LoVo (cell line): ENCODE measurements around the gene RHD.
"Not testable (repeated sequence)": the region's sequence is repeated elsewhere in the genome, so short reads cannot be mapped to it uniquely, and the experiment has no call there.

Experiments used
- DNase-seq: peaks from one replicate; pipeline ENCODE4 v3.0.0-alpha.2; 2016; ENCODE audit warnings: low spot score

The RHD gene

GRCh38 chr1:25308168-25308567, 35.9 kb downstream of the RHD start:
- not testable (repeated sequence) for DNase-seq

- not testable (repeated sequence) for DNase-seq
Observed at GRCh38 chr1:25309085-25309484, 36.8 kb downstream of the RHD start.

- DNase-seq = not testable (repeated sequence)
Observed at GRCh38 chr1:25309486-25309885, 37.2 kb downstream of the RHD start.

- not testable (repeated sequence) for DNase-seq
Observed at GRCh38 chr1:25312806-25313470, 40.6 kb downstream of the RHD start.

GRCh38 chr1:25320314-25320938, 48.1 kb downstream of the RHD start:
- DNase-seq = not testable (repeated sequence)

- not testable (repeated sequence) for DNase-seq
Observed at GRCh38 chr1:25322127-25322526, 49.8 kb downstream of the RHD start.

GRCh38 chr1:25324407-25324806, 52.1 kb downstream of the RHD start:
- not testable (repeated sequence) for DNase-seq

GRCh38 chr1:25327864-25328790, 55.8 kb downstream of the RHD start:
- not testable (repeated sequence) for DNase-seq

- DNase-seq = not testable (repeated sequence)
Observed at GRCh38 chr1:25328791-25329185, 56.5 kb downstream of the RHD start.

- not testable (repeated sequence) for DNase-seq
Observed at GRCh38 chr1:25329336-25329735, 57.0 kb downstream of the RHD start.

- not testable (repeated sequence) for DNase-seq
Observed at GRCh38 chr1:25329950-25330349, 57.6 kb downstream of the RHD start.

GRCh38 chr1:25336922-25337354, 64.6 kb downstream of the RHD start:
- DNase-seq = not testable (repeated sequence)

GRCh38 chr1:25337483-25338187, 65.3 kb downstream of the RHD start:
- DNase-seq = not testable (repeated sequence)

GRCh38 chr1:25338188-25338981, 66.1 kb downstream of the RHD start, which contains the start of gene TMEM50A:
Gene TMEM50A (plus strand): TSS chr1:25338334. CDS start chr1:25340487, 2,153 bp downstream.
- DNase-seq = peak; percentile 79

GRCh38 chr1:25338986-25339385, 66.7 kb downstream of the RHD start:
- DNase-seq = no peak

GRCh38 chr1:25341746-25342145, 69.4 kb downstream of the RHD start:
- DNase-seq = no peak

- no peak for DNase-seq
Observed at GRCh38 chr1:25342846-25343245, 70.5 kb downstream of the RHD start.

GRCh38 chr1:25343872-25344271, 71.6 kb downstream of the RHD start:
- DNase-seq = no peak

GRCh38 chr1:25347556-25347955, 75.2 kb downstream of the RHD start:
- no peak for DNase-seq

GRCh38 chr1:25349606-25350005, 77.3 kb downstream of the RHD start:
- DNase-seq = no peak

- no peak for DNase-seq
Observed at GRCh38 chr1:25355841-25356395, 83.6 kb downstream of the RHD start.
